ENCODE data around the gene WDR41. TPM values are rescaled to one million over a fixed set of nuclear protein-coding genes. Genes with fewer than 3 reads are reported as not detected.

WDR41 gene
- total and polyA plus RNA-seq, 9 of the 15 experiments (the other 6 are each of a cell fraction or from before 2014, with no cell fraction given) = 33.6 to 67.2 (median 55.5) TPM

GRCh38 chr5:77426670-77427069 is 65.4 kb downstream of the WDR41 start:
- no peaks in the 10 kb centered on the region for H3K9me3 ChIP-seq (replicated peaks; ENCODE audit: control insufficient read depth, insufficient read depth, low read depth, low read length)
- no peak overlapping the region for H3K27ac ChIP-seq (ENCODE audit: extremely low read depth, low read depth, low read length)
- POLR2A ChIA-PET = interaction anchor here (0.6 to 1.0 kb wide), 3 partner anchors 10 to 16 kb away, joined by 3 to 4 read pairs (median 3); no protein-coding TSS in a partner anchor
- no peak overlapping the region for H2AFZ ChIP-seq (ENCODE audit: low read depth, low read length)
- CTCF ChIA-PET (ENCODE audit: low intra/inter-chr PET ratio) = no interaction called here
- H3K4me2 ChIP-seq (ENCODE audit: insufficient read depth, low read length) = no peak overlapping the region
- BruUV-seq (replicated peaks) = no TSS peak
- H3K79me2 ChIP-seq (ENCODE audit: control insufficient read depth, insufficient read depth, low read length) = no peaks in the 10 kb centered on the region
- in situ Hi-C loops (cut with MboI) = no loop called here
- intact Hi-C loops (cut with micrococcal nuclease) = no loop called here
- H3K4me3 ChIP-seq = no peak overlapping the region
- FAIRE-seq (no peak), ATAC-seq (no peak), DNase-seq (ENCODE audit: extremely low read depth in 1 of 4, low spot score in 3 of 4) (no peak)
- no peaks in the 10 kb centered on the region for H4K20me1 ChIP-seq (replicated peaks; ENCODE audit: control insufficient read depth, insufficient read depth, low read length)
- WGBS (ENCODE audit: insufficient coverage, low coverage, missing lambda C conversion rate) = 78% methylated on average over 1 of the region's 2 CpGs
- H3K27me3 ChIP-seq (ENCODE audit: control insufficient read depth in 2 of 2, insufficient read depth in 2 of 2, low read length in 2 of 2) = no peaks in the 10 kb centered on the region; a peak in 1 of 5 replicates
- no peaks in the 10 kb centered on the region for H3K9me1 ChIP-seq (ENCODE audit: control insufficient read depth, insufficient read depth, low read length)
- no peak for TF ChIP-seq ZNF57 (CRISPR knock-in tag; IDR thresholded peaks at IDR 0.05)
- no peak for TF ChIP-seq THRAP3 (IDR thresholded peaks at IDR 0.05; ENCODE audit: borderline replicate concordance)
- TF ChIP-seq MAZ (CRISPR knock-in tag; conservative IDR thresholded peaks at IDR 0.05 in 1 of 2, IDR thresholded peaks at IDR 0.05 in 1 of 2) = no peak
- no peak overlapping the region for H3K9ac ChIP-seq (ENCODE audit: insufficient read depth in 1 of 2, low read depth in 2 of 2, low read length in 2 of 2)
- H3K36me3 ChIP-seq (ENCODE audit: control insufficient read depth, insufficient read depth, low read length) = peaks cover 6% of the 10 kb centered on the region; the same call in 1 of the 3 replicates
- H3K4me1 ChIP-seq (replicated peaks in 1 of 2; ENCODE audit: control insufficient read depth in 2 of 2, insufficient read depth in 2 of 2, low read length in 2 of 2) = no peaks in the 10 kb centered on the region

GRCh38 chr5:77425998-77426659 is 66.0 kb downstream of the WDR41 start:
- H3K79me2 ChIP-seq (ENCODE audit: control insufficient read depth, insufficient read depth, low read length) = no peaks in the 10 kb centered on the region
- no peak overlapping the region for H3K4me3 ChIP-seq
- in situ Hi-C loops (cut with MboI) = no loop called here
- peaks cover 6% of the 10 kb centered on the region; the same call in 1 of the 3 replicates for H3K36me3 ChIP-seq (ENCODE audit: control insufficient read depth, insufficient read depth, low read length)
- ATAC-seq = no peak
- no TSS peak for BruUV-seq (replicated peaks)
- H3K9ac ChIP-seq (ENCODE audit: insufficient read depth in 1 of 2, low read depth in 2 of 2, low read length in 2 of 2) = no peak overlapping the region
- H3K9me1 ChIP-seq (ENCODE audit: control insufficient read depth, insufficient read depth, low read length) = no peaks in the 10 kb centered on the region
- no peaks in the 10 kb centered on the region for H3K4me1 ChIP-seq (replicated peaks in 1 of 2; ENCODE audit: control insufficient read depth in 2 of 2, insufficient read depth in 2 of 2, low read length in 2 of 2)
- FAIRE-seq = no peak
- H4K20me1 ChIP-seq (replicated peaks; ENCODE audit: control insufficient read depth, insufficient read depth, low read length) = no peaks in the 10 kb centered on the region
- H3K4me2 ChIP-seq (ENCODE audit: insufficient read depth, low read length) = no peak overlapping the region
- H3K27me3 ChIP-seq (ENCODE audit: control insufficient read depth in 2 of 2, insufficient read depth in 2 of 2, low read length in 2 of 2) = no peaks in the 10 kb centered on the region; a peak in 1 of 5 replicates
- intact Hi-C loops (cut with micrococcal nuclease) = no loop called here
- CTCF ChIA-PET (ENCODE audit: low intra/inter-chr PET ratio) = no interaction called here
- DNase-seq (ENCODE audit: extremely low read depth in 1 of 4, low spot score in 3 of 4) = no peak
- no peak overlapping the region for H2AFZ ChIP-seq (ENCODE audit: low read depth, low read length)
- POLR2A ChIA-PET = interaction anchor here (0.6 to 0.8 kb wide), 3 partner anchors 12 to 109 kb away, joined by 3 to 4 read pairs (median 3); no protein-coding TSS in a partner anchor
- no peak overlapping the region for H3K27ac ChIP-seq (ENCODE audit: extremely low read depth, low read depth, low read length)
- no peaks in the 10 kb centered on the region for H3K9me3 ChIP-seq (replicated peaks; ENCODE audit: control insufficient read depth, insufficient read depth, low read depth, low read length)
- WGBS (ENCODE audit: insufficient coverage, low coverage, missing lambda C conversion rate) = 55% methylated on average over 8 of the region's 8 CpGs
- TF ChIP-seq FOXP4 (CRISPR knock-in tag; IDR thresholded peaks at IDR 0.05; ENCODE audit: borderline replicate concordance) (no peak), RBFOX2 (IDR thresholded peaks at IDR 0.05; ENCODE audit: low read depth, low read length) (no peak), MTA2 (IDR thresholded peaks at IDR 0.05; ENCODE audit: low read depth) (no peak), HEY1 (CRISPR knock-in tag; IDR thresholded peaks at IDR 0.05; ENCODE audit: borderline replicate concordance) (no peak), NR2C1 (IDR thresholded peaks at IDR 0.05) (no peak), NR2C1 (tag; IDR thresholded peaks at IDR 0.05) (no peak), KLF16 (IDR thresholded peaks at IDR 0.05) (no peak), SMARCC2 (IDR thresholded peaks at IDR 0.05; ENCODE audit: low read depth) (no peak), MCM3 (IDR thresholded peaks at IDR 0.05) (no peak), ZBTB26 (CRISPR knock-in tag; IDR thresholded peaks at IDR 0.05) (no peak)

Measured in K562 (cell line).